22Rv1 (cell line): Measurements from ENCODE around the gene AGER.

Experiments used
- ZFX ChIP-seq: fragments of 450-650 bp; IDR thresholded peaks from 2 replicates; pipeline ENCODE4 v1.6.1; 2017; ENCODE audit warnings: antibody characterized with exemption, borderline replicate concordance
- TF ChIP-seq, protein P1 (sequence below): fragments of 450-650 bp; IDR thresholded peaks from 2 replicates; pipeline ENCODE4 v1.5.1; 2017; ENCODE audit warnings: mild to moderate bottlenecking

DNA sequence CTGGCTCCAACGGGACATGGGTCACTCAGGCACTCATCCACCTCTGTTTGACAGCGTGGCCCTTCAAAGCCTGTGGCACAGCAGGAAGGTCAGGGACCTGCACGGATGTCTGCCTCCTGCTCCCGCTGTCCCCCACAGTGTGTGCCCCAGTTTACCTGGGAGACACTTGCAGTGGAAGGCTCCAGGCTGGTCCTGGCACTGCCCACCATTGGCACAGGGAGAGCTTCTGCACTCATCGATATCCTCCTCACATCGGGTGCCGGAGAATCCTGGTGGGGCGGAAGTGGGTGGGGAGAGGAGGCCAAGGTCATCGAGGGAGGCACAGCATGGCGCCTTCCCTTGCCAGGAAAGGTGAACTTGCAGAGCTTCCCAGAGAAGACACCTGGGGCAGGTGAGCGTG lies 32.9 kb upstream of the AGER start:
- TF ChIP-seq, protein P1, sequence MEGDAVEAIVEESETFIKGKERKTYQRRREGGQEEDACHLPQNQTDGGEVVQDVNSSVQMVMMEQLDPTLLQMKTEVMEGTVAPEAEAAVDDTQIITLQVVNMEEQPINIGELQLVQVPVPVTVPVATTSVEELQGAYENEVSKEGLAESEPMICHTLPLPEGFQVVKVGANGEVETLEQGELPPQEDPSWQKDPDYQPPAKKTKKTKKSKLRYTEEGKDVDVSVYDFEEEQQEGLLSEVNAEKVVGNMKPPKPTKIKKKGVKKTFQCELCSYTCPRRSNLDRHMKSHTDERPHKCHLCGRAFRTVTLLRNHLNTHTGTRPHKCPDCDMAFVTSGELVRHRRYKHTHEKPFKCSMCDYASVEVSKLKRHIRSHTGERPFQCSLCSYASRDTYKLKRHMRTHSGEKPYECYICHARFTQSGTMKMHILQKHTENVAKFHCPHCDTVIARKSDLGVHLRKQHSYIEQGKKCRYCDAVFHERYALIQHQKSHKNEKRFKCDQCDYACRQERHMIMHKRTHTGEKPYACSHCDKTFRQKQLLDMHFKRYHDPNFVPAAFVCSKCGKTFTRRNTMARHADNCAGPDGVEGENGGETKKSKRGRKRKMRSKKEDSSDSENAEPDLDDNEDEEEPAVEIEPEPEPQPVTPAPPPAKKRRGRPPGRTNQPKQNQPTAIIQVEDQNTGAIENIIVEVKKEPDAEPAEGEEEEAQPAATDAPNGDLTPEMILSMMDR, result no peak
- TF ChIP-seq ZFX, result no peak
